Fibroblast of skin of scalp (primary cell): ENCODE data around the gene CHMP4B.

Source experiments
- DNase-seq: peaks from one replicate; pipeline ENCODE4 v3.0.0-alpha.2; 2013

CHMP4B gene

DNA sequence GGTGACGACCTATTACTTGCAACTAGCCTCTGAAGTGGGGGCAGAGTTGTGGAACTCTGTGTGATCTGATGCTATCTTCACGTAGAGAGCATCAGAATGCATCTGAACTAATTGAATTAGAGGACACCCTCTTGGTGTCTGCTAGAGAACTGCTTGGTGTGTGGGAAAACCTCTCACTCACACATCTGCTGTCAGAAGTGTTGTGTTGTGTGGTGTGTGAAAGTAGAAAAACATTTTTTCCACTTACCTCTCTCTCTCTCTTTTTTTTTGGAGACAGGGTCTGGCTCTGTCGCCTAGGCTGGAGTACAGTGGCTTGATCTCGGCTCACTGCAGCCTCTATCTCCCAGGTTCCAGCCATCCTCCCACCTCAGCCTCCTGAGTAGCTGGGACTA lies 90.0 kb downstream of the CHMP4B start:
- DNase-seq = no peak

DNA sequence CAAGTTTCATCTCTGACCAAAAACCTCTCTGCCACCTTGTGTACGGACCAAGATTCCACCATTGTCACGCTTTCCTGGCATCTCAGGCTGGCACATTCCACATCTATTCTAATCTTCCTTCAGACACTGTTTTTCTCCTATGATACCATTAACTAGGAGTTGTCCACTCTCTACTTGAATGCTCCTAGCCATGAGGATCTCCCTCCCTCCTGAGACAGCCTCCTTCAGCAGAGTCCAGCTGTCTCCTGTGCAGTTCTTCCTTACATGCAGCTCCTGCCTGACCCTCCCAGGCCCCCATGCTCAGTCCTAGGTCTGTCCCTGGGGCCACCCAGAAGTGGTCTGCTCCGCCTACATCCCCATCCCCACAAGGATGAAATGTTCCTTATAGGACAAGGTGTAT lies 90.9 kb downstream of the CHMP4B start:
- DNase-seq = no peak
